GM06990 (cell line): Measurements from ENCODE around the gene PRM1.

Source experiments
- DNase-seq: peaks from one replicate; pipeline ENCODE4 v3.0.0-alpha.2; 2011; ENCODE audit not compliant: insufficient read length; ENCODE audit errors: extremely low read depth
- H3K27me3 ChIP-seq: replicated peaks from 2 replicates; pipeline ENCODE4 v1.6.0; 2011; ENCODE audit warnings: low read length; ENCODE audit not compliant: control insufficient read depth, insufficient read depth
- H3K36me3 ChIP-seq: 2 replicates; pipeline ENCODE4 v1.5.1; 2011; ENCODE audit warnings: low read length; ENCODE audit not compliant: control insufficient read depth, insufficient read depth
- H3K4me3 ChIP-seq: replicated peaks from 2 replicates; pipeline ENCODE4 v1.5.1; 2011; ENCODE audit warnings: low read depth, mild to moderate bottlenecking, control low read depth, low read length
- TF ChIP-seq, protein P1 (sequence below): IDR thresholded peaks from 2 replicates; pipeline ENCODE4 v1.5.1; 2011; ENCODE audit warnings: low read length, control low read depth, mild to moderate bottlenecking, inconsistent platforms; ENCODE audit not compliant: insufficient read depth, poor library complexity, severe bottlenecking

PRM1 gene

DNA sequence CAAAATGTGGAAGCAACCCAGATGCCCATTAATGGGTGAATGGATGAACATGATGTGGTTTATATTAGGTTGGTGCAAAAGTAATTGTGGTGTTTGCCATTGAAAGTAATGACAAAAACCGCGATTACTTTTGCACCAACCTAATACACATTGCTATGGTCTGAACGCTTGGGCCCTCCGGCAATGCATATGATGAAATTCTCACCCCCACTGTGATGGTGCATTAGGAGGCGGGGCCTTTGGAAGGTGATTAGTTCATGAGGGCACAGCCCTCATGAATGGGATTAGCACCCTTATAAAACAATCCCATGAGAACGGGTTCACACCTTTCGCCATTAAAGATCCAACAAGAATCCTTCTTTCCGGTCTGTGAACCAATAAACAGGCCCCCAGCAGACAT is 25.3 kb upstream of the PRM1 start:
- Histone ChIP-seq H3K36me3 (no peaks in the 10 kb centered on the region), H3K27me3 (no peaks in the 10 kb centered on the region), H3K4me3 (no peak overlapping the region)
- TF ChIP-seq, protein P1, sequence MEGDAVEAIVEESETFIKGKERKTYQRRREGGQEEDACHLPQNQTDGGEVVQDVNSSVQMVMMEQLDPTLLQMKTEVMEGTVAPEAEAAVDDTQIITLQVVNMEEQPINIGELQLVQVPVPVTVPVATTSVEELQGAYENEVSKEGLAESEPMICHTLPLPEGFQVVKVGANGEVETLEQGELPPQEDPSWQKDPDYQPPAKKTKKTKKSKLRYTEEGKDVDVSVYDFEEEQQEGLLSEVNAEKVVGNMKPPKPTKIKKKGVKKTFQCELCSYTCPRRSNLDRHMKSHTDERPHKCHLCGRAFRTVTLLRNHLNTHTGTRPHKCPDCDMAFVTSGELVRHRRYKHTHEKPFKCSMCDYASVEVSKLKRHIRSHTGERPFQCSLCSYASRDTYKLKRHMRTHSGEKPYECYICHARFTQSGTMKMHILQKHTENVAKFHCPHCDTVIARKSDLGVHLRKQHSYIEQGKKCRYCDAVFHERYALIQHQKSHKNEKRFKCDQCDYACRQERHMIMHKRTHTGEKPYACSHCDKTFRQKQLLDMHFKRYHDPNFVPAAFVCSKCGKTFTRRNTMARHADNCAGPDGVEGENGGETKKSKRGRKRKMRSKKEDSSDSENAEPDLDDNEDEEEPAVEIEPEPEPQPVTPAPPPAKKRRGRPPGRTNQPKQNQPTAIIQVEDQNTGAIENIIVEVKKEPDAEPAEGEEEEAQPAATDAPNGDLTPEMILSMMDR: no peak
- no peak for DNase-seq

DNA sequence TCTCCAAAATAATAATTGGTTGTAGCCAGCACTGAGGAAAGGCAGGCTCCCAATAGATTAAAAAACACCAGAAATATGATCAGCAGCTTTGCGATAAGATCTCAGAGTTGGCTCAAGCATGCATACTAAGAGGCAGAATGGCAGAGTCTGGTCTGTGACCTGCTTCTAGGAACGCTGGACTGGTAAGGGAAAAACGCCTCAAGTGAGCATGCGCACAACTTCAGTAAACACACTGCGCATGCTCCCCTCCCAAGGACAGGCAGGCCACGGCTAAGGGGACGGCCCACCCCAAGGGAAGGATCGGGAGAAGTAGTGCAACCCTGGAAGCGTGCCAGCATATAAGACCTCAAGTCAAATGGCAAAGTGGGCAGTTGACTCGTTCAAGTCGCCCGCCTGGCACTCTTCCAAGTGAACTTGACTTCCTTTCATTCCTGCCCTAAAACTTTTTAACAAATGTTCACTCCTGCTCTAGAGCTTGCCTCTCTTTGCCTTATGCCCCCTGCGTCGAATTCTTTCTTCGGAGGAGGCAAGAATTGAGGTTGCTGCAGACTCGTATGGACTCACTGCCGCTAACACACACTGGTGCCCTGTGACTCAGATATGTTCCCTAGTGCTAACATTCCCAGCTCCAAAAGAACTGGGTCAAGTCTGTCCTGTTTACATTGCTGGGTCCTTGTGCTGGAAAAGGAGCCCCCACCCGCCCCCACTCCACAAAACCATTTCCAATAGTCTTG is 22.4 kb upstream of the PRM1 start:
- DNase-seq: no peak
- H3K36me3 ChIP-seq: no peaks in the 10 kb centered on the region
- H3K4me3 ChIP-seq: no peak overlapping the region
- no peaks in the 10 kb centered on the region for H3K27me3 ChIP-seq
- TF ChIP-seq, protein P1: no peak

DNA sequence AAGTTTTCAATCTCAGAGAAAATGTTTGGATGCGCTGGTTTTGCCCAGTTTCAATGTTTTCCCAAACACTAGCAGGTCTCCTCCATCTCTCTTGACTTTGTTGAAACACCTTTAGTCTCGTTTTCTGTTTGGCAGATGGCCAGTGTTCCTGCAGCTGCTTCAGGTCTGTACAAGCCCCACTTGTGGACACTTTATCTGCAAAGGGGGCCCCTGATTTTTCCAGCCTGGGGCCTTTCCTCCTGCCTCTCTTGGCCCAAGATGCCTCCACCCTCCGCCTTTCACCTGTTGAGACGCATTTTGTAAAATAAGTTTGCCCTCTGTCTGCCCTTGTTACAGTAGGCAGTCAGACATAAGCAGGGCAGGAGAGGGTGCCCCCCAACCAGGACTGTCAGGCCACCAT is 21.8 kb upstream of the PRM1 start:
- Histone ChIP-seq H3K4me3 (no peak overlapping the region), H3K27me3 (no peaks in the 10 kb centered on the region), H3K36me3 (no peaks in the 10 kb centered on the region)
- TF ChIP-seq, protein P1: no peak
- DNase-seq: no peak

DNA sequence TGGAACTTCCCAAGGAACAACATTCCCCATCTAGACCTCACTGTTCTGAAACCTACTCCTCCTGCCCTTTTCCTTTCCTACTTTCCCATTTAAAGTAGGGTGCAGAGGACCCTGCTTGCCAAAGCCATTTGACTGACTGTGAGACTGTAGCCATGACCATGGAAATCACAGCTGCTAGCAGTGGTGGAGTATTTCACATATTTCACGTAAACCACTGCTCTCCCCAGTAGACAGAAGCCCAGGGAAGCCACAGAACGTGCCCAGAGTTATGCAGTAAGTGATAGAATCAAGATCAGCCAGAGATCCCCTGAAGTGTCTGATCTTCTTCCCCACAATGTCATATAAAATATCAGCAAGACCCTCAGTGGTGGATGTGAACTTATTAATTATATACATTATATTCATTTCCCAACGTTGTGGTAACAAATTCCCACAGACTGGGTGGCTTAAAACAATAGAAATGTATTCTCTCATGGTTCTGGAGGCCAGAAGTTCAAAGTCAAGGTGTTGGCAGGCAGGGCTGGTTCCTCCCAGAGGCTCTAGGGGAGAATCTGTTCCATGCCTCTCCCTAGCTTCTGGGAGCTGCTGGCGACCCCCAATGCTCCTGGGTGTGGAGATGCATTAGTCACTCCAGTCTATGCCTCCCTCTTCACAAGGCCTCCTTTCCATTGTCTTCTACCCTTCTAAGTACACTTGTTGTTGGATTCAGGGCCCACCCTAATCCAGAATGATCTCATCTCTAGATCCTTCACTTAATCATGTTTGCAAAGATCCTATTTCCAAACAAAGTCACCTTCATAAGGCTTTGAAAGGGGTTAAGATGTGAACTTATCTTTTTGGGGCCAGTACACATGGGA is 20.7 kb upstream of the PRM1 start:
- Histone ChIP-seq H3K27me3 (no peaks in the 10 kb centered on the region), H3K4me3 (no peak overlapping the region), H3K36me3 (no peaks in the 10 kb centered on the region)
- no peak for DNase-seq
- TF ChIP-seq, protein P1: no peak

DNA sequence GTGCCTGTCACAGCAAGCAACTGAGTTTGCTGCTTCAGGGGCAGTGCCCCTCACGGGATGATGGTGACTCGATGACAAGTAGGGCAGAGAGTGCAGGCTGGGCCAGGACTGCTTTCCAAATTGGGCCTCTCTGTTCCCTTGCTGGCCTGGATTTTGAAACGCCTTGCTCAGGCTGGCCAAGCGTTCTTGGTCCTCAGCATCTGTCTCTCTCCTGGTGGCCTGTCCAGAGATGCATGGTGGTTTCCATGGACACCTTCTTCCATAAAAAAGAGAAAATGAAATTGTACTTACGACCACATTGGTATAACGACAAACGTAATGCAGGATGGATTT is 19.4 kb upstream of the PRM1 start:
- Histone ChIP-seq H3K36me3 (no peaks in the 10 kb centered on the region), H3K27me3 (no peaks in the 10 kb centered on the region), H3K4me3 (no peak overlapping the region)
- DNase-seq: no peak
- TF ChIP-seq, protein P1: no peak
